Measurements from ENCODE around the gene ADARB2.

ADARB2 gene

DNA sequence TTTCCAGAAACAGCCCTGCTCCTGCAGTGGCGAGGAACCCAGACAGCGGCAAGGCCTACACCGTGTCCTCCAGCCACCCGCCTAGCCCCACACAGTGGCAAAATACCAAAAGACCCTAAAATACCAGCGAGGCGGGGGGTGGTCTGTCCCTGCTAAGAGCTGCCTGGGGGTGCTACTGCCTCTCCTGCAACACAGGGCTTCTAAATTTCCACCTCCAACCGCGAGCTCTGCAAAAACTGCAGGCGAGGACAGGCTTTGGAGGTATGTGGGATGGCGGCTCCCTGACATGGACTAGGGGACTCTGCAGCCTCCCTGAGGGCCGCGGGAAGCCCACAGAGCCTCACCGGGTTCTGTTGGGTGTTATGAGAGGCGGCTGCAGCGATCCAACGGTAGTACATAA is 558.8 kb downstream of the ADARB2 start:
- FAIRE-seq (no peak), DNase-seq (ENCODE audit: insufficient read length, low spot score) (no peak)
- TF ChIP-seq TAF1 (IDR thresholded peaks at IDR 0.05; ENCODE audit: low read depth, low read length) (no peak), POU2F2 (IDR thresholded peaks at IDR 0.05; ENCODE audit: low read depth, low read length) (no peak), PAX5 (IDR thresholded peaks at IDR 0.05; ENCODE audit: insufficient read depth, low read length, severe bottlenecking) (no peak), SPI1 (IDR thresholded peaks at IDR 0.05; ENCODE audit: low read depth, low read length) (no peak), POLR2AphosphoS5 (IDR thresholded peaks at IDR 0.05; ENCODE audit: low read depth, low read length) (no peak), POLR2A (IDR thresholded peaks at IDR 0.05; ENCODE audit: low read depth, low read length) (no peak)

DNA sequence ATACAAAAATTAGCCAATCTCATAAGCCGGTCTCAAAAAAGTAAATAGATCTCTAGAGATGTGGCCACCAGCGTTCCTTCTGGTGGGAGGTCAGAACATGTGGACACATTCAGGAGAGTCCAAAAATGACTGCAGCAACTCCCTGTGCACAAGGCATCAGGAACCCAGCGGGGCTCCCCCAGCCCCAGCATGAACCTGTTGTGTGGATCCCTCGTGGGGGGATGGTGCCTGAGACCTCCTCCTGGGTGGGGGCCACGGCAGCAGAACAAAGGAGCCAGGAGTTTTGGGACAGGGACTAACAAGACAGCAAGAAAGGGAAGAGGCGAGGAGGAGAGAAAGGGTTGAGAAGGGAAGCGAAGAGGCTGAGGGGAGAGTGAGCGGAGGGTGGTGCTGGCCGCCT is 559.4 kb downstream of the ADARB2 start:
- no peak for DNase-seq (ENCODE audit: insufficient read length, low spot score)
- FAIRE-seq, result no peak
- TF ChIP-seq POU2F2 (IDR thresholded peaks at IDR 0.05; ENCODE audit: low read depth, low read length), result no peak
- TF ChIP-seq SPI1 (IDR thresholded peaks at IDR 0.05; ENCODE audit: low read depth, low read length), result no peak
- no peak for TF ChIP-seq POLR2A (IDR thresholded peaks at IDR 0.05; ENCODE audit: low read depth, low read length)
- no peak for TF ChIP-seq POLR2AphosphoS5 (IDR thresholded peaks at IDR 0.05; ENCODE audit: low read depth, low read length)
- no peak for TF ChIP-seq TAF1 (IDR thresholded peaks at IDR 0.05; ENCODE audit: low read depth, low read length)
- TF ChIP-seq PAX5 (IDR thresholded peaks at IDR 0.05; ENCODE audit: insufficient read depth, low read length, severe bottlenecking), result no peak

DNA sequence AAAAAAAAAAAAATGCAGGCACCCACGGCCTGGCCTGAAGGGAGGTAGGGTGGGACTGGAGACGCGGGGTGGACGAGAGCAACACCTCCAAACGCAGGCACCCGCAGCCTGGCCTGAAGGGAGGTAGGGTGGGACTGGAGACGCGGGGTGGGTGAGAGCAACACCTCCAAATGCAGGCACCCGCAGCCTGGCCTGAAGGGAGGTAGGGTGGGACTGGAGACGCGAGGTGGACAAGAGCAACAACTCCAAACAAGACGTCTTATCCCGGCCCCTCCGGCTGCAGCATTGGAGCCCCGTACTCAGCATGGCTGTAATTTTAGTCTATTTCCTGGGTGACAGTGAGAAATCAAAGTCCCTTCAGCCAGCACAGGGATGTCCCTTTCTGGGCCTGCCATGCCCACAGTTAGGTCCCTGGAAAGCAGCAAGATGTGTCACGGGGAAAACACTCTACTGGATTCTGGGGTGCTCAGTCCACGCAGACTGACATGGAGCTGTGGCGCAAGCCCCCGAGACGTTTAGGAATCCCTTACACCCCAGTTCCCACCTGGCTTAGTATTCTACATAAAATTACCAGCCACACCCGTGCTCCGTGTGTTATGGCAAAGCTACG is 561.3 kb downstream of the ADARB2 start:
- DNase-seq (ENCODE audit: insufficient read length, low spot score) (no peak), FAIRE-seq (no peak)
- TF ChIP-seq PAX5 (IDR thresholded peaks at IDR 0.05; ENCODE audit: insufficient read depth, low read length, severe bottlenecking), result no peak
- TF ChIP-seq SPI1 (IDR thresholded peaks at IDR 0.05; ENCODE audit: low read depth, low read length), result no peak

DNA sequence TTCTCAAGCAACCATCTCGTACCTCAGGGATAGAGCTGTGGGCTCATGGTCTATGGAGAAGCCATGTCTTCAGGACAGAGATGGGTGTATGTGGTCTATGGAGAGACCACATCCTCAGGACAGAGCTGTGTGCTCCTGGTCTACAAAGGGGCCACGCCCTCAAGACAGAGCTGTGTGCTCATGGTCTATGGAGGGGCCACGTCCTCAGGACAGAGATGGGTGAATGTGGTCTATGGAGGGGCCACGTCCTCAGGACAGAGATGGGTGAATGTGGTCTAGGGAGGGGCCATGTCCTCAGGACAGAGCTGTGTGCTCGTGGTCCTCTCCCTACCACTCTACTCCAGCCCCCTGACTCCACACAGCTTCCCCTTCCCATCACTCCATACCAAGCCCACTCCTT is 563.3 kb downstream of the ADARB2 start:
- FAIRE-seq (no peak), DNase-seq (ENCODE audit: insufficient read length, low spot score) (no peak)
- TF ChIP-seq TAF1 (IDR thresholded peaks at IDR 0.05; ENCODE audit: low read depth, low read length) (no peak), PAX5 (IDR thresholded peaks at IDR 0.05; ENCODE audit: insufficient read depth, low read length, severe bottlenecking) (no peak), POU2F2 (IDR thresholded peaks at IDR 0.05; ENCODE audit: low read depth, low read length) (no peak), SPI1 (IDR thresholded peaks at IDR 0.05; ENCODE audit: low read depth, low read length) (no peak), POLR2A (IDR thresholded peaks at IDR 0.05; ENCODE audit: low read depth, low read length) (no peak), POLR2AphosphoS5 (IDR thresholded peaks at IDR 0.05; ENCODE audit: low read depth, low read length) (no peak)

DNA sequence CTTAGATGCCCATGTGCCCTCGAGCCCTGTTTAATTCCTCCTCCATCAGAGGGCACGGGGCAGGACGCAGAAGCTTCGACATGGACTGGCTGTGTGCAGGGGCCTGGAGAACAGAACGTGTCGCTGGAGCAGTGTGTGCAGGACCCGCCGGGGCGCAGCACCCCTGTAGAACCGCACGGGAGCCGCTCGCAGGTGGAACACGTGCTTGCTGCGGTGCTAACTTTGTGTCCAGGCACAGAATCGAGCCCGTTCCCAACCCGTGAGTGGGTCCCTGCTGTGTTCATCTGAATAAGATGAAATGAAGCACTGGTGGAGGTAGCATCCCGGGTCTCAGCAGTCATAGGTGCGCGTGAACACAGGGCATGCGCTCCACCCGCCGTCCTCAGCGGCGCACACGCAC is 564.2 kb downstream of the ADARB2 start:
- TF ChIP-seq TAF1 (IDR thresholded peaks at IDR 0.05; ENCODE audit: low read depth, low read length) (no peak), PAX5 (IDR thresholded peaks at IDR 0.05; ENCODE audit: insufficient read depth, low read length, severe bottlenecking) (no peak), POLR2A (IDR thresholded peaks at IDR 0.05; ENCODE audit: low read depth, low read length) (no peak), SPI1 (IDR thresholded peaks at IDR 0.05; ENCODE audit: low read depth, low read length) (no peak), POLR2AphosphoS5 (IDR thresholded peaks at IDR 0.05; ENCODE audit: low read depth, low read length) (no peak), POU2F2 (IDR thresholded peaks at IDR 0.05; ENCODE audit: low read depth, low read length) (no peak)
- no peak for DNase-seq (ENCODE audit: insufficient read length, low spot score)
- no peak for FAIRE-seq

DNA sequence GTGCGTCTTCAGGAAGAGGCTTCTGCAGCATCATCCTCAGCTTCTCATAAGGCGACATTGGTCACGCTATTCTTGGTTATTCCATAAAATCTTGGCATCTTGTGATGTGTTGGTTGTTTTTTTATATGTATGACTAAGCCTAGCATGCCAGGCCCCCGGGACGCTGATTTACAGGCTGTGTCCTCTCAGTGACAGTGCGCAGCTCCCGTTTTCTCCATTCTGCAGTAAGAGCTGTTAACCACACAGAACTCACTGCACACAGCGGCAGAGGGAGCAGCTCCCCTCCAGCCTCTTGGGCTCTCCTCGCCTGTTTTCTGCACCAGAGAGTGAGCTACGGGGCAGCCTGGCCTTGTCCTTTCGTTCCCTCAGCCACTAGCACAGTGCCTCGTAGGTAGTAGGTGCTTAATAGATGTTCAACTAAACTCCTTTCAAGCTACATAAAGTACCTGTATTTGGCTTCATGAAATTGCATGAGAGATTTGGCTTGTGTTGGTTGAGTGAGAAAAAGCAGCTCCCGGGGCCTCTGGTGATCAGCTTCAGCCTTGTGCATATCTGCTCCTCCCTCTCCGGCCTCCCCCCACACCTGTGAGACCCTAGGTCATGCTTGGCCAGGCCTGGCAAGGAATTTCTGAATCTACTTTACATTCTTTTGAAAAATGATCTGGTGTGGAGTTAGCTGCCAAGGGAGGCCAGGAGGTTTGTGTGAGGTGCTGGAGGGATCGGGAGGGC is 564.9 kb downstream of the ADARB2 start:
- no peak for FAIRE-seq
- DNase-seq (ENCODE audit: insufficient read length, low spot score), result no peak
- TF ChIP-seq POLR2A (IDR thresholded peaks at IDR 0.05; ENCODE audit: low read depth, low read length), result no peak
- no peak for TF ChIP-seq PAX5 (IDR thresholded peaks at IDR 0.05; ENCODE audit: insufficient read depth, low read length, severe bottlenecking)
- no peak for TF ChIP-seq POU2F2 (IDR thresholded peaks at IDR 0.05; ENCODE audit: low read depth, low read length)
- TF ChIP-seq TAF1 (IDR thresholded peaks at IDR 0.05; ENCODE audit: low read depth, low read length), result no peak

DNA sequence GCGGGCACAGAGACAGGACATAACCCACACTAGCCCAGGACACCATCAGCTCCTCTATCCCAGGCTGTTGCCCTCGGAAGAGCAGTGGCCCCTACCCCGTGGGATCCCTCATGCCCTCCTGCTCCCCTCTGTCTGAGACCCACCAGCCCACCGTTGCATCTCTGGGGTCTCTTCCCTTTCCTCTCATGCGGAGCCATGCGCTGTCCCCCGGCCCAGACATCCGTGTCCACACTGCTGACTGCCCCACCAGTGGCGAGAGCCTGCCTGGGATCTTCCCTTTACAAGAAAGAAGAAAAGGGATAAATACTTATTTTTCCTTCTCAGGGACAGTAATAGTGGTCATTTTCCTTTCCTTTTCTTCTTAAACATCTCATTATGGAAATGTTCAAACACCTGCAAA is 565.7 kb downstream of the ADARB2 start:
- FAIRE-seq, result no peak
- TF ChIP-seq POLR2AphosphoS5 (IDR thresholded peaks at IDR 0.05; ENCODE audit: low read depth, low read length), result no peak
- no peak for TF ChIP-seq PAX5 (IDR thresholded peaks at IDR 0.05; ENCODE audit: insufficient read depth, low read length, severe bottlenecking)
- no peak for TF ChIP-seq TAF1 (IDR thresholded peaks at IDR 0.05; ENCODE audit: low read depth, low read length)
- TF ChIP-seq SPI1 (IDR thresholded peaks at IDR 0.05; ENCODE audit: low read depth, low read length), result no peak
- TF ChIP-seq POLR2A (IDR thresholded peaks at IDR 0.05; ENCODE audit: low read depth, low read length), result no peak
- no peak for TF ChIP-seq POU2F2 (IDR thresholded peaks at IDR 0.05; ENCODE audit: low read depth, low read length)

DNA sequence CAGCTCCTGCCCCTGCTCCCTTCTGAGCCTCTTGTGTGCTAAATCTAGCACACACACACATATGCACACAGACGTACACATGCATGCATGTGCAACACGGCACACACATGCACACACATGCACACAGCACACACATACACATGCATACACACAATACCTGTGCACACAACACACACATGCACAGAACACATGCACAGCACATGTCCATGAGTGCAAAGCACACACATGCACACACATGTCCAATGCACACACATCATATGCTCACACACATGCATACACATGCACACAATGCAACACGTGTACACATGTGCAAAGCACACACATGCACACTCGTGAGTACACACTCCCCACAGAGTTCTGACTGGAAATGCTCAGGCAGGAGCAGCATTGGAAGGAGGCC is 566.1 kb downstream of the ADARB2 start:
- FAIRE-seq, result peak; percentile 41
- DNase-seq (ENCODE audit: insufficient read length, low spot score), result no peak
- TF ChIP-seq PAX5 (IDR thresholded peaks at IDR 0.05; ENCODE audit: insufficient read depth, low read length, severe bottlenecking) (no peak), SPI1 (IDR thresholded peaks at IDR 0.05; ENCODE audit: low read depth, low read length) (no peak), POLR2A (IDR thresholded peaks at IDR 0.05; ENCODE audit: low read depth, low read length) (no peak)

More for the DNA sequence above, 565.7 kb downstream of the ADARB2 start:
- DNase-seq (ENCODE audit: insufficient read length, low spot score), result no peak

DNA sequence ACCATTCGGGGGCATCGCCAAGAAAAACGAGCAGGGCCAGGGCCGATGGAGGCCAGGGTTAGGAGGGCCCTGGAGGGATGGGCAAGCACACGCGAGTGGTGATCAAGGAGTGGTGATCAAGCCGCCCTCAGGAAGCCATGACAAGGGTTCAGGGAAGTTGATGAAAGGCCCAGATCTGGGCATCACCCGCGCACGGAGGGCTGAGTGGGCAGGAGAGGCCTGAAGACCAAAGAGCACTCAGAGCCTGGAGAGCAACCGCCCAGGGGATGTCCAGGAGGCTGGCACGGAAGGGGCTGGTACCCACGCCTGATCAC is 566.5 kb downstream of the ADARB2 start:
- no peak for FAIRE-seq
- TF ChIP-seq POU2F2 (IDR thresholded peaks at IDR 0.05; ENCODE audit: low read depth, low read length) (no peak), TAF1 (IDR thresholded peaks at IDR 0.05; ENCODE audit: low read depth, low read length) (no peak), POLR2A (IDR thresholded peaks at IDR 0.05; ENCODE audit: low read depth, low read length) (no peak), POLR2AphosphoS5 (IDR thresholded peaks at IDR 0.05; ENCODE audit: low read depth, low read length) (no peak), SPI1 (IDR thresholded peaks at IDR 0.05; ENCODE audit: low read depth, low read length) (no peak), PAX5 (IDR thresholded peaks at IDR 0.05; ENCODE audit: insufficient read depth, low read length, severe bottlenecking) (no peak)

More for the DNA sequence above, 566.5 kb downstream of the ADARB2 start:
- no peak for DNase-seq (ENCODE audit: insufficient read length, low spot score)
